NCI-H187 treated with DMSO at 0.1 percent for 48 hours (cell line): Measurements from ENCODE around the gene UNC5C.

Experiments used
- DNase-seq: peaks from one replicate; lab custom pipeline; 2025; lab: John Stamatoyannopoulos, UW

The UNC5C gene

DNA sequence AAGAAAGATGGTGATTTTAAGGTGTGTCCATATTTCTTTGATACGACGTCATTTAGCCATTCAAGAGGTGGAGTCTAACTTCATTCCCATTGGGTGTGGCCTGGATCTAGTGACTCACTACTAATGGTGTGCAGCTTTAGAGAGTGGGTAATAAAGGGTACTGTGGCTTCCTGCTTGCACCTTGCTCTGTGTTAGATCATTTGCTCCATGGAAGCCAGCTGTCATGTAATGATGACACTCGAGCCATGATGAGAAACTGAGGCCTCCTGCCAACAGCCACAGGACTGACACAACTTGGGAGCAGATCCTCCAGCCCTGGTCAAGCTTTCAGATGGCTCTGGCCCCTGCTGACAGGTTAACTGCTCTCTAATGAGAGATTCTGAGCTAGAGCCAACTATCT, 82.0 kb downstream of the UNC5C start:
- no peak for DNase-seq

DNA sequence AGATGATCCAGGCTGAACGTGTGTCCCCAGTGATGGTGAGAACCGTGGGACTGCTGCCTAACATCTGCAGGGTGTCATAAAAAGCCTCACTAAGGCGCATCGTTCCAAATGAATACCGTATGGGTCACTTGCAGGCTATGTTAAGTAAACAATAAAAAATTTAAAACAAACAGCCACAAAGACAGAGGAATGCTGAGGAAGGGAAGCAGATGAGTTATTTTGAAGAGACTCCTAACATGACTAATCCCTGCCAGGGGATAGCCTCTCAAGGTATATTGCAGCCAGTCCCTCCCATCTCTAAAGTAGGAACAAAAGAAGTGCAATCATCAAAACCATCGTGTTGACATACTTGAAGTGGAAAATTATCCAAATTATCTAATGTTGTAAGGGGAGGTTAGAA, 83.8 kb downstream of the UNC5C start:
- no peak for DNase-seq

DNA sequence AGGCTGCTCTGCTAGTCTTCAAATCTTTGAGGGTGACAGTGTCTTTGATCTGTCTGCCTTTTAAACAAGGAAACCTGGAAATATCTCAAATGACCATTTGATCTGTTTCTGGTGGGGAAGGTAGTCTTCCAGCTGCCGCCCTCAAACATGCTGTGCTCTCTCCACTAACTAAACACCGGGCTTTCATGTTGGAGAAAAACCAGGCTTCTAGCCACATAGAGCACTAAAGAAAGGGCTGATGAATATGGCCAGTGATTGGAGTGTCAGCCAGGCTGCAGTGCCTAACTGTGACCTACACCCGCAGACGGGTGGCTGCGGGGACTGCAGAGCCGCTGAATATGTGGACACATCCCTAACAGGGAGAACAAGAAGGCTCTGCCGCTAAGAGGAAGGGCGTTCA, 85.9 kb downstream of the UNC5C start:
- no peak for DNase-seq

DNA sequence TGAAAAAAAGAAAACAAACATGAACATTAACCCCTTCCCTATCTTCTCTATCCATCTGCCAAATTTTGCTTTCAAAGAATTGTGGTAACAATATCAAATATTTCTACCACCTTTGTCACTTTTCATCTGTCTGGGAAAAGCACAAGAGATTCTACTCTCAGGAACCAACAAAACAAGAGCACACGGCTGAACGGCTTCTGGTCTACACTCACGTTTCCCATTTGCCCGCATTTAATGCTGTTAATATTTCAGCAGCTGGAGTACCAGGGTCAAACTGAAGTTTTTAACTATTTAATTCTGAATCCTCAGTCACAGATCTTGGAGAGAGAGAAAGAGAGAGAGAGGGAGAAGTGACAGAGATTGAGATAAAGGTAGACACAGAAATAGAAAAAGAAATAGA, 91.4 kb downstream of the UNC5C start:
- DNase-seq: no peak

DNA sequence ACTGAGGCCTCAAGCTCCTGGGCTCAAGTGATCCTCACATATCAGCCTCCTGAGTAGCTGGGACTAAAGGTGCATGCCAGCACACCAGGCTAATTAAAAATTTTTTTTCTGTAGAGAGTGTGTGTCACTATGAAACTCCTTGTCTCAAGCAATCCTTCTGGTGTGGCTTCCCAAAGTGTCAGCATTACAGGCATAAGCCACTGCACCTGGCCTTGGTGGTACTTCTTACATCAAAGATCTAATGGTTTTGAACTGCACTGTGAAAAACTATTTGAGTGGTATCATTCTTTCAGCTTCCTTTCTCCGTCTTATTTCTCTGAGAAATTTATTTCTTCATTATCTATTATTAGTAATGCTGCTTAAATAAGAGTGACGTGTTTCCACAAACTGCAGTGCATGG, 98.5 kb downstream of the UNC5C start:
- DNase-seq: no peak

DNA sequence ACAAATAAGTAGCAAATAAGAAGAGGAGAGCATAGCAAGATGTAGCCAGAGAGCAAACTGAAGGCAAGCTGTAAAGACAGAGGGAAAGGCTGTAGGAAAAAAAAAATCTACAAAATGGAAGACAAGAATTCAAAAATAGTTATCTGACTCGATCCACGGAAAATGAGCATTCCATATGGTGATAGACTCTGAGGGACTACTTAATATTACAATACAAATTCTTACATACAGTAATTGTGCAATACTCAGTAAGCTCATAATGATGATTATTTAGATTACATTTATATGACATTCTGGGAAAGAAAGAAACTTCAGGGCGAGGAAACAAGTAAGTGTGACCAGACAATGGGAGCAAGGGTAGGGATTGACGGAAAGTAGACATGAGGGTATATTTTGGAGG, 102.6 kb downstream of the UNC5C start:
- no peak for DNase-seq

DNA sequence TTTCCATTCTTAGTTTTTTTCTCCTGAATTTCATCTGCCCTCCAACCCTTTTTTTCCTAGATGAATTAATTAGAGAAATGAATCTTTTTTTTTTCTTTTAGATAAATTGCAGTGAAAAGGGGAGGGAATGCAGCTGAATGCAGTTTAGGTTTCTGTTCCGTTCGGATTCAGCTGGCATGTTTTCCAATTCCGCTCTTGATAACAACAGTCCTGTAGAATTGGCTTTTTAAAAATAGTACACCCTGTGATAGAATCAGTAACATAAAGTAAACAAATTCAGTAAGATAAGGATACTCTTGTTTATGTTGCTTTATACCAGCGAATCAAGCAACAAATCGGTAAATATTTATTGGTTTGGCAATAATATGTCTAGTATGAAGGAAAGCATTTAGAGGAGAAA, 103.5 kb downstream of the UNC5C start:
- DNase-seq: no peak

DNA sequence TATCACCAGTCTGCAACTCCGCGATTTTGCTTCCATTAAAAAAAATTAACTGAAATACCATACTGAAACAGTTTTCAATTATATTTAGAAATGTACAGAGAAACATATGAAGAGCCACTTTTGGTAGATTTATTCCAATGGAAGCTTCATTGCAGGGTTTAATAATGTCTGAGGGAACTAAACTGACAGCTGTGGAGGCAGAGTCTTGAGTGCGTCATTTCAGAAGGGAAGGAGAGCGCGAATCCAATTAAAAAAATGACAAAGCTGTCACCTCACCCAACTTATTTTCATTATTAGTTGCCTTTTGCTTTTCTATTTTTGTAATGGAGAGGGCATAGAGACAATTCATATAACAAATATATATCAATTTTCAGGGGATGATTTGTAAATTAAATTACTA, 104.0 kb downstream of the UNC5C start:
- no peak for DNase-seq

DNA sequence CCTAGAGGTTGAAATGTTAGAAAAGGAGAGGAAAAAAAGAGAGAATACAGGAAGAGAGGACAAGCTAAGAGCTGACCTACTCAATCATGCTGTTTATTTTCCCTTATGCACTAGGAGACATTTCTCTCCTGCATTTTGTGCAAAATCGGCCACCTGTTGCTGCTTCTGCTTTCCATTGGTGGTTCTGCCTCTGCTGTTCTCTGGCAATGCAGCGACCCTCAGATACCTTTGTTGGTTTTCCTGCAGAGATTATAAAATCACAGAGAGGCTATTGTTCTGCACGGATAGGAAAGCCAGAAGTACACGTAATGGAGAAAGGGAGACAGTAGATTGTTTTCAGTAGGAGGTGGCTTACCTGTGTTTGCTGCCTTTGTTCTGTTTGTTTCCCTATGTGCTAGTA, 108.9 kb downstream of the UNC5C start:
- no peak for DNase-seq

DNA sequence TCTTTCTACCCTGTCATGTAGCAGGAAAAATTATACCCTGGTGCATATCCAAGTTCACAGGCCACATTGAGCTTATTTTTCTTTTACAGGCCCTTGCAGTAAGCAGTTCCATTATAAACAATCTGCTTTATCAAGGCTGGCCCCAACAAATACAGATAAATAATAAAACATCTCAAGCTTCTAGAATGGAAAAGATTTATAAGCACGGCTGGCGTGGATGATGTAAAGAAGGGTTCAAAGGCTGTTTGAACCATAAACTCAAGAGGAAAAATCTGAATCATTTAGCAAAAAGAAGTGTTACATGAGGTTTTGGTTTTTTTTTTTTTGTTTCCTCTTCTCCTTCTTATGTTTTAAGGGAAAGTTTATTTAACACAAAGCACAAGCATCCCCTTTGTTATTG, 109.7 kb downstream of the UNC5C start:
- no peak for DNase-seq

DNA sequence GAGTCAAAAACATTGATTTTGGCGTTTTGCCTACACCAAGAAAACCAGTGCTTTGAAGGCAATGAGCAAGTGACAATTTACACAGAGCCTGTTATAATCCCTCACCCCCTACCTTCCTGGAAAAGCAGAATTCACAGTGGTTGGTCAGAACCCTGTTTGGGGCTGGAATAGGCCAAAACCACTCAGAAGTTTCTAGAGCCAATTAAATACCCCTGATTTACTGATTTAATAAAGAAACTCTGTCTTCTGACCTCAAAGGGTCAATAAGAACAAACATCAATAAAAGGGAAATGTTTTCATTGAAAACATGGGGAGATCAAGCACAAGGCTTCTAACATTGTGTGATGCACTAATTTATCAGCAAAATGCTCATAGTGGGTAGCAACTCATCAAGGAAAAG, 116.3 kb downstream of the UNC5C start:
- DNase-seq: no peak

DNA sequence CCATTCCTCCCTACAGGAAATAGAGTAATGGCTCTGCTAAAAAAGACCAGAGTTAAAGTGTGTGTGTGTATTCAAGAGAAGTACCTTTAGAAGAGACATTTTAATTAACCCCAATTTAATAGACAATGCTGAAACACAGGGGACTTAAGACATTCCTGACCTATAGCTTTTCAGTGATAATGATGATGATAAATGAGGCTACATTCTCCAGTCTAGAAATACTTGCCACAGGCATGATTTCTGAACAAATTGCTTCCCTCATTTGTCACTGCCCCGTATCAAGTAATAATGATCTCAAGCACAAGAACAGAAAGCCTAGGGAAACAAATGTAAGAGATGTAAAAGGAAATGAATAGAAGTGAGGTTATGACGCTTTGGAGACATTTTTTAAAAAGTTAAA, 117.1 kb downstream of the UNC5C start:
- no peak for DNase-seq

DNA sequence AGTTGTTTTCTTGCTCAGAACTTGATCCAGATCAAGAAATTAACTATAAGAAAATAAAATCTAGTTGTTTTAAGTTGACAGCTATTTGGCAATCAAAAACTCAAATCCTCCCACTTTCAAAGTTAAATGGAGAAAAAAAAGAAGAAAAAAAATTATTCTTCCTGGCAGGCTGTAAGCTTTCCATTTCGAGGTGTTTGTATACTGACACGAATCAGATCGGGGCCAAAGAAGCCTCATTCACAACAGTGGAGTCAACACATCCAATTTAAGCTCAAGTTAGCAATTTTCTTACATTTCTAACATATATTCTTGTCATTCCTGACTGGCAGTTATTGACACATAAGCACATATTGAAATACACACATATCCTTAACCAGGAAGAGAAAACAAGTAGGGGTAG, 119.4 kb downstream of the UNC5C start:
- no peak for DNase-seq

DNA sequence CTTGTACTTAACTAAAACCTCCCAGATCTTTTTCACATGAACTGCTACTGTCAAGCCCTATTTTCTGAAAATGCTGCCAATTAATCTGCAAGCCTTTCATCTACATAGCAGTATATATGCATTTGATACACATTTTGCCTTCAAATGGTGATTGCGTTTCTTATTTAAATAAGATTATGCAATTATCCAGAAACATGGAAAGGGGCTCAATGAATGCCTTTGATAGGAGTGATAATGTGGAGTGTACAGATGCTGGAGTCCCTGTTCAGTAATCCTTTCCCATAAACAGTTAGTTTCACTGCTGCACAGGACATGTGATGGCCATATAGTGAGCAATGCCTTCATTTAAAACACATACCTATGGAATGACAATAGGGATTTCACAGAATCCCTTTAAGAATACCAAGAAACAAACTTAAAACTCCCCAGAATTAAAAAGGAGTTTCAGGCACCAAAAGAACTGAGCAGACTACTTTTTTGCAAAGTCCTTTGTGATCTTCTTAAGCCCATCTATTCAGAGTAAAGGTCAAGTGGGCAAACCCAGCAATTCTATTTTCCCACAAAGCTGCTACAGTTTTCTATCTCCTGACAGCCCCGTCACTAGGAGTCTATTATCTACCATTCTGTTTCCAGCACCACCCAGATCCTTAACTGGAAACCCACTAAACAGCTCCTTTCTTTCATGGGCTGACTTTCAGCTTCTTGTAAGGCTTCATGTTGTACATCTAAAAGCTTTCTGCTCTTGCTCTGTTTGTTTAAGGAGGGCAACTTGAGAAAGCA, 120.3 kb downstream of the UNC5C start:
- no peak for DNase-seq

DNA sequence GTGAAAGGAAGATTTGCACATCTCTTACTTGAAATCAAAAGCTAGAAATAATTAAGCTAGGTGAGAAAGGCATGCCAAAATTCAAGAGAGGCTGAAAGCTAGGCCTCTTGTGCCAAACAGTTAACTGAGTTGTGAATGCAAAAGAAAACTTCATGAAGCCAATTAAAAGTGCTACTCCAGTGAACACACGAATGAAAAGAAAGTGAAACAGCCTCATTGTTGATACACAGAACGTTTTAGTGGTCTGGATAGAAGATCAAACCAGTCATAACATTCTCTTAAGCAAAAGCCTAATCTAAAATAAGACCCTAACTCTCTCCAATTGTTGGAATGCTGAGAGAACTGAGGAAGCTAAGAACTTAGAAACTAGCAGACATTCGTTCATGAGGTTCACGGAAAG, 122.3 kb downstream of the UNC5C start:
- DNase-seq: no peak

DNA sequence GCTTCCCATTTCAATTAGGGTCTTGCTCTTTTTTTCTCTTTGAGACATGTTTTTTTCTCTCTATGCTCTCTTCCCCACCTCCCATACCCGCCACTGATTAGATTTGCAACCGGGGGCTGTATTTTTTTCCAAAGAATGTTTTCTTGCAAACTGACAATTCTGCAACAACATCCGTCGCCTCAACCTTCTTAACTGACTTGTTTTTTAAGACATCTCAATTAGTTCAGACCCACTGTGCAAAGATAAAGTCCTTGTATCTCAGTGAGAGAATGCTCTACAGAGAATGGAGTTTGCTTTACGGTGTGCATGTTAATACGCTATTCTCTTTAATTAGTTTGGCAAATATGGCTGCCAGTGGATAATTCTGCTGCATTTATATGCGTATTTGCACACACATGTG, 126.3 kb downstream of the UNC5C start:
- DNase-seq: no peak

DNA sequence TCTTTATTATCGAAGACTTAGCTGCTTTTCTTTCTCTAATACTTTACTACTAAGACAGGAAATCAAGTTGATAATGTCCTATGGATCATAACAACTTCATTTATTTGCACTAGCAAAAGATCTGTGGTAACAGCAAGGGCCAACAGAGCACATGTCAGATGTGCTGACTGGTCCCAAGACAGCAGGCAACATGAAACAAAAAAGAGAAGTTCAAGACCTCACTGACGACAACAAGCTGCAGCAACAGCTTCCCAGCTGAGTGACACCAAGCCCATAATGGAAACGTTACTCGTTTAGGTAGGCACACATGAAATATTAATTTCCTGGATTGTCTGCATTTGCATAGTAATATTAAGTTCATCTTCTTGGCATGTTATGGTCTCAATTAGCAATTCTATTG, 126.9 kb downstream of the UNC5C start:
- no peak for DNase-seq

DNA sequence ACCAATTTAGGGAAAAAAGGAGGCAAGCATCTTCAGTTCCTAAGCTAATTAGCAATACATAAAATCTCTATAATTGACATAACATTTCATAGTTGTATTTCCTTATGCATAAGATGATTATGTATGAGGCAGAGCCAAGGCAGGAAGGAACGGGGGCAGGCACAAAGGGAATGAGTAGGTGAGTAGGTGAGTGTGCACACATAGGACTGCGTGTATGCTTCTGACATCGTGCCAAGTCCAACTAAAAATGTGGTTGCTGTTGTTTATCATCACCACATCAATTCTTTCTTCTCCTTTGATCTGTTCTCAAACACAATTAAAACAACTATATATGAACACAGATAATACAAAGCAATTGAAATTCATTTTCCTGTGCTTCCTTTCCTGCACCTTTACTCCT, 131.2 kb downstream of the UNC5C start:
- no peak for DNase-seq

DNA sequence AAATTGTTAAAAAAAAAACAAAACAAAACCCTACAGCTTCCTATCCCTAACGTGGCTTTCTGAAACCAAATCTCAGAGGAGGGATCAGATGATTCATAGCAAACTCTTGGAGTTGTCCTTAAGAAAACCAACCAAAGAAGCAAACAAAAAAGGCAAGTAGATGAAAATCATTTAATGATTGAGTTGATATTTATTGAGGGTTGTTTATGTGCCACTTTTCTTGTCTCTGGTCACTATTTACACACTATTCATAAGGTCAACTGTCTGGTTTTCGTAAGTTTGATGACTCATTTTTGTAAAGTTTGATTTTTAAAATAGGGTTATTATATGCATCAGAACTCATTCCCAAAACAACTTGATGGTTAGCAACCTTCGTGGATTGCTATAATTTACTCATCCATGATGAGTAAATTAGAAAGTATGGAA, 133.4 kb downstream of the UNC5C start:
- no peak for DNase-seq

DNA sequence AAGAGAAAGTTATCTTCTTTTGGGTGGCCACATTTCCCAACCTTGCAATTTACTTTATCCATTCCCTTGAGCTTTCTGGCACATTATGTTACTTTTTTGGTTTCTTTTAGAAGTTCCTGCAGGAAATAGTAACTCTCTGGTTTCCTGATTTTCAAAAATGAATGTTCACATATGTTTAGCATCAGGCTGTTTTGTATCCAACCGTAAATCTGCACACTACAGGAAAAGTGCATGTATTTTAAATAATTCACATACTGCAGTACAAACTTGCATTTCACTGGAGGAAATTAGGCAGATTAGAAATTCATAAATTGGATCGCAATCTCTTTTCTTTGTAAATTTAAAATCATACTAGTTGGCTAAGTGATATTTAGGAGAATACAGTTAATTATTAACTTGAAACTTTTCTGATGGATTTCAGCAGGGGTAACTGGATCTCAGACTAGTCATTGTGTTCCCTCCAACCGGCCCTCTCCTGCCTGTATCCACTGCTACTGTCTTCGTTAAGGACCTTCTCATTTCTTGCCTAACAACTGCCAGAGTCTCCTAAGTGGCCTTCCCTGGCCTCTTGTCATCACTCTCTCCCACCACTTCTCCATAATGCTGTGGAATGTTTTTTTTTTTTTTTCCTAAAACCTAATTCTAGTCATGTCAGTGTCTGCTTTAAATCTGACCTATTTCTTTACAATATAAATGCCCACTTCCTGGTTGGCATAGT, 137.2 kb downstream of the UNC5C start:
- no peak for DNase-seq

DNA sequence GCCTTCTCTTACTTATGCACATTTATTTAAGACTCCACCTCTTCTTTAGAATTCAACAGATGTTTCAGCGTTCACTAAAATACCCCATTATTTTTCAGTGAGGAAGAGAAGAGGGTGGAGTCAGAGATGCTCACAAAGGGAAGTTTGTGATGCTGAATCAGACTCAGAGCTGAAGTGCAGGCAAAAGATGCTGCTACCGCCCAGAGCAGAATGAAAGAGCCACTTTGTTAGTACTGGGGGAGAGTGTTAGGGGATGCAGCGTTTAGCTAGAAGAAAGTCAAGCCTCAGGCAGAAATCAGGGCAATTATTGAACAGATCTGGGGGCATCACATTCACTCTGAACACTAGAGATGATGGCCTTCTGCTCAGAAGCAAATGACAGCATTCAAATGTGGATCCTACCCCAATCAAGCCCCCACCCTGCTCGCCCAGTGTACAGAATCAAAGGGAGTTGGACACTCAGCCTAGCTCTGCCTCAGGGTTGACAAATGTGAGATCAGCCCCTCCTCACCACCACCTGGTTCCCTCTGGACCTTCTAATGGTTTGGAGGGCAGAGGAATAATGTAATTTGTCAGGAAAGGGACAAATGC, 138.3 kb downstream of the UNC5C start:
- no peak for DNase-seq

DNA sequence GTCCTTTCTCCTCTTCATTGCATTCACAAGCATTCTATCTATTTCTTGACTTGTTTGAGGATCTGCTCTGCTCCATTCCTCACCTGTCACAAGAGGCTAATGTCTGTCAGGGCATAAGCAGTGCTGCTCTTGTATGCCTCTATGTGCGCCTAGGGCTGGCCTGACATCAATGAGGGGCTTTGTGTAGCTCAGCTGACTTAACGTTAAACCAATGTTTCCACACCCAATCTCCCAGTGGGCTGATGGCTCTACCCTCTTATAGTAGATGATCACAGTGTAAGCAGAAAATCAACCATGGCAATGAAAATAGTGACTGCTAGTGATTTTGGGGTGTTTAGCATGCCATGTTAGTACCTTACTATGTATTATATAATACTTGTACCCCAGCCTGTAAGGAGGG, 139.0 kb downstream of the UNC5C start:
- no peak for DNase-seq

DNA sequence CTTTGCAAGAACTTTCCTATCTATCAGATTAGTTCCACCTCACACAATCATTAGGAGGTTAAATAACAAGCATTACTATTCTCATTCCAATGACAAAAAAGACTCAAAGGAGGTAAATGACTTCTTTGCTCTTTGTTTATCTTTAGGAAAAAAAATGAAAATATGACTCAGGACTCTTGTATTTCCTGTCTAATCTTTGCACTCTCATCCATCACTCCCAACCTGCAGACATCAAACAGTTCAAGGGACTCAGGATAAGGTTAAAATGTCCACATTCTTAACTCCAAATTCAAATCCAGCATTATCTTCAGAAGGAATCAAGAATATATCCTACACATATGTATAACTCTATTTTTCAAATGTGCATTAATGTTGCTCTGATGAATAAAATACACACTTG, 139.6 kb downstream of the UNC5C start:
- no peak for DNase-seq

DNA sequence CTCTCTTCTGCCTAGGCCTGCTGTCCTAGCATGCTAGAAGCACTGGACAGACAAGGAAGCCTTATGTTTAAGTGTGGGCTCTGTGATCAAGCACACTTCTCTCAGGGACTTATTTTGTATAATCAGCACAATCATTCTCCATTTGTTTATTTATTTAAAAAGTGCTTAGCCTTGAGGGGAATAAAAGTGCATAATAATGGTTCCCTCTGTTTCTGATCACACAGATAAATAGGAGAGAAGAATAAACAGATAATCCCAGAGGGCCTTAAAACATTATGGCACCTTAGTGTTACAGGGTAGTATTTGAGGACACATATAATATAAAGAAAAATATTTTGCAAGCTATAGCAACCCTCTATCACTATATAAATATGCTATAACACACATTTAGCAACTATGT, 146.5 kb downstream of the UNC5C start:
- DNase-seq: no peak
